HepG2 (cell line): ENCODE results near the gene CLBA1. TPM values are rescaled to one million over a fixed set of nuclear protein-coding genes. Genes with fewer than 3 reads are reported as not detected.
A peak's percentile ranks its signal among the peaks of the same experiment; 100 is the strongest.

Experiments
- FOXK1 ChIP-seq: sonication (generic); formaldehyde crosslinking; IDR thresholded peaks from 2 replicates; pipeline ENCODE4 v1.4.0; 2020; ENCODE audit warnings: low read depth, missing genetic modification reagents, borderline replicate concordance
- KAT7 ChIP-seq: IDR thresholded peaks from 2 replicates; pipeline ENCODE4 v1.6.1; 2018; ENCODE audit warnings: borderline replicate concordance, missing compliant biosample characterization
- MAFK ChIP-seq, 2 experiments: IDR thresholded peaks in 1 of 2; conservative IDR thresholded peaks in 1 of 2; 2 replicates each; pipeline ENCODE4 v1.6.1; 2011; ENCODE audit warnings: improper control_type of control experiment in 2 of 2, low read length in 2 of 2
- MEIS1 ChIP-seq: sonication (generic); formaldehyde crosslinking; IDR thresholded peaks from 2 replicates; pipeline ENCODE4 v1.9.0; 2021; ENCODE audit warnings: mild to moderate bottlenecking, missing genetic modification reagents, moderate library complexity, borderline replicate concordance
- NCOA1 ChIP-seq: sonication (generic); formaldehyde crosslinking; IDR thresholded peaks from 2 replicates; pipeline ENCODE4 v1.9.0; 2021; ENCODE audit warnings: missing genetic modification reagents
- SMYD3 ChIP-seq: sonication (generic); formaldehyde crosslinking; IDR thresholded peaks from 2 replicates; pipeline ENCODE4 v1.8.1; 2023; ENCODE audit warnings: mild to moderate bottlenecking, missing genetic modification reagents
- SNAPC5 ChIP-seq: sonication (generic); formaldehyde crosslinking; IDR thresholded peaks from 2 replicates; pipeline ENCODE4 v1.8.1; 2023; ENCODE audit warnings: mild to moderate bottlenecking, missing genetic modification reagents, borderline replicate concordance
- ZBTB21 ChIP-seq: sonication (generic); formaldehyde crosslinking; IDR thresholded peaks from 2 replicates; pipeline ENCODE4 v1.4.0; 2020; ENCODE audit warnings: missing genetic modification reagents
- ZNF24 ChIP-seq: fragments of 450-650 bp; IDR thresholded peaks from 2 replicates; pipeline ENCODE4 v1.6.1; 2017; ENCODE audit warnings: antibody characterized with exemption, mild to moderate bottlenecking
- ZNF281 ChIP-seq: sonication (generic); formaldehyde crosslinking; IDR thresholded peaks from 2 replicates; pipeline ENCODE4 v1.4.0; 2020; ENCODE audit warnings: missing genetic modification reagents, borderline replicate concordance
- ZNF780A ChIP-seq: sonication (generic); formaldehyde crosslinking; IDR thresholded peaks from 2 replicates; pipeline ENCODE4 v1.8.0; 2022; ENCODE audit warnings: mild to moderate bottlenecking, missing genetic modification reagents, moderate library complexity
- polyA plus RNA-seq, 8 experiments: library from polyadenylated mRNA; depleted of rRNA in 3 of 8; stranded (reverse) in 7 of 8; unstranded in 1 of 8; fragments of >200 nt; fragmentation: Illumina TruSeq in 4 of 8; extraction: Trizol in 4 of 8; gene quantifications; 2 replicates each; pipeline versions ENCODE4 v1.2.1 to v1.2.3, GENCODE V29; 2011 to 2016; ENCODE audit warnings: low read depth in 4 of 8, missing spikeins in 1 of 8, mixed read lengths in 1 of 8; ENCODE audit not compliant: insufficient read depth in 1 of 8
- total RNA-seq, 5 experiments: library from RNA; depleted of rRNA; stranded (reverse); fragments of >200 nt; fragmentation: Illumina TruSeq; extraction: Trizol; gene quantifications; 2 replicates each; pipeline ENCODE4 v1.2.3, GENCODE V29; 2016; ENCODE audit warnings: low read depth in 1 of 5
- TF ChIP-seq, protein P1 (sequence below): IDR thresholded peaks from 2 replicates; pipeline ENCODE4 v1.6.1; 2016; ENCODE audit warnings: low read depth, missing genetic modification reagents, missing compliant biosample characterization
- TF ChIP-seq, protein P2 (sequence below): sonication (generic); formaldehyde crosslinking; IDR thresholded peaks from 2 replicates; pipeline ENCODE4 v1.5.0; 2020; ENCODE audit warnings: mild to moderate bottlenecking, missing genetic modification reagents
- TF ChIP-seq, protein P3 (sequence below): sonication (generic); formaldehyde crosslinking; IDR thresholded peaks from 2 replicates; pipeline ENCODE4 v1.8.1; 2023; ENCODE audit warnings: mild to moderate bottlenecking, missing genetic modification reagents

Gene CLBA1
- total and polyA plus RNA-seq, 2 of the 13 experiments (the other 11 are each of a cell fraction or from before 2014, with no cell fraction given): 1.2 to 1.4 TPM

- TF ChIP-seq, protein P1, sequence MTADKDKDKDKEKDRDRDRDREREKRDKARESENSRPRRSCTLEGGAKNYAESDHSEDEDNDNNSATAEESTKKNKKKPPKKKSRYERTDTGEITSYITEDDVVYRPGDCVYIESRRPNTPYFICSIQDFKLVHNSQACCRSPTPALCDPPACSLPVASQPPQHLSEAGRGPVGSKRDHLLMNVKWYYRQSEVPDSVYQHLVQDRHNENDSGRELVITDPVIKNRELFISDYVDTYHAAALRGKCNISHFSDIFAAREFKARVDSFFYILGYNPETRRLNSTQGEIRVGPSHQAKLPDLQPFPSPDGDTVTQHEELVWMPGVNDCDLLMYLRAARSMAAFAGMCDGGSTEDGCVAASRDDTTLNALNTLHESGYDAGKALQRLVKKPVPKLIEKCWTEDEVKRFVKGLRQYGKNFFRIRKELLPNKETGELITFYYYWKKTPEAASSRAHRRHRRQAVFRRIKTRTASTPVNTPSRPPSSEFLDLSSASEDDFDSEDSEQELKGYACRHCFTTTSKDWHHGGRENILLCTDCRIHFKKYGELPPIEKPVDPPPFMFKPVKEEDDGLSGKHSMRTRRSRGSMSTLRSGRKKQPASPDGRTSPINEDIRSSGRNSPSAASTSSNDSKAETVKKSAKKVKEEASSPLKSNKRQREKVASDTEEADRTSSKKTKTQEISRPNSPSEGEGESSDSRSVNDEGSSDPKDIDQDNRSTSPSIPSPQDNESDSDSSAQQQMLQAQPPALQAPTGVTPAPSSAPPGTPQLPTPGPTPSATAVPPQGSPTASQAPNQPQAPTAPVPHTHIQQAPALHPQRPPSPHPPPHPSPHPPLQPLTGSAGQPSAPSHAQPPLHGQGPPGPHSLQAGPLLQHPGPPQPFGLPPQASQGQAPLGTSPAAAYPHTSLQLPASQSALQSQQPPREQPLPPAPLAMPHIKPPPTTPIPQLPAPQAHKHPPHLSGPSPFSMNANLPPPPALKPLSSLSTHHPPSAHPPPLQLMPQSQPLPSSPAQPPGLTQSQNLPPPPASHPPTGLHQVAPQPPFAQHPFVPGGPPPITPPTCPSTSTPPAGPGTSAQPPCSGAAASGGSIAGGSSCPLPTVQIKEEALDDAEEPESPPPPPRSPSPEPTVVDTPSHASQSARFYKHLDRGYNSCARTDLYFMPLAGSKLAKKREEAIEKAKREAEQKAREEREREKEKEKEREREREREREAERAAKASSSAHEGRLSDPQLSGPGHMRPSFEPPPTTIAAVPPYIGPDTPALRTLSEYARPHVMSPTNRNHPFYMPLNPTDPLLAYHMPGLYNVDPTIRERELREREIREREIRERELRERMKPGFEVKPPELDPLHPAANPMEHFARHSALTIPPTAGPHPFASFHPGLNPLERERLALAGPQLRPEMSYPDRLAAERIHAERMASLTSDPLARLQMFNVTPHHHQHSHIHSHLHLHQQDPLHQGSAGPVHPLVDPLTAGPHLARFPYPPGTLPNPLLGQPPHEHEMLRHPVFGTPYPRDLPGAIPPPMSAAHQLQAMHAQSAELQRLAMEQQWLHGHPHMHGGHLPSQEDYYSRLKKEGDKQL: no peak; the same call in 1 of the 2 replicates
- TF ChIP-seq ZNF780A (CRISPR knock-in tag) (no peak), FOXK1 (peak; percentile 24; the same call in 1 of the 2 replicates), ZNF24 (no peak), MAFK (conservative IDR thresholded peaks at IDR 0.05 in 1 of 2, IDR thresholded peaks at IDR 0.05 in 1 of 2; ENCODE audit: low read length in 2 of 2) (no peak), SNAPC5 (CRISPR knock-in tag) (peak; percentile 76; the same call in 1 of the 2 replicates), ZNF281 (no peak), MEIS1 (CRISPR knock-in tag) (peak; percentile 80; the same call in 1 of the 2 replicates), KAT7 (CRISPR knock-in tag) (no peak), ZBTB21 (no peak), NCOA1 (no peak), SMYD3 (peak; percentile 18; the same call in 1 of the 2 replicates)
- TF ChIP-seq, protein P2, sequence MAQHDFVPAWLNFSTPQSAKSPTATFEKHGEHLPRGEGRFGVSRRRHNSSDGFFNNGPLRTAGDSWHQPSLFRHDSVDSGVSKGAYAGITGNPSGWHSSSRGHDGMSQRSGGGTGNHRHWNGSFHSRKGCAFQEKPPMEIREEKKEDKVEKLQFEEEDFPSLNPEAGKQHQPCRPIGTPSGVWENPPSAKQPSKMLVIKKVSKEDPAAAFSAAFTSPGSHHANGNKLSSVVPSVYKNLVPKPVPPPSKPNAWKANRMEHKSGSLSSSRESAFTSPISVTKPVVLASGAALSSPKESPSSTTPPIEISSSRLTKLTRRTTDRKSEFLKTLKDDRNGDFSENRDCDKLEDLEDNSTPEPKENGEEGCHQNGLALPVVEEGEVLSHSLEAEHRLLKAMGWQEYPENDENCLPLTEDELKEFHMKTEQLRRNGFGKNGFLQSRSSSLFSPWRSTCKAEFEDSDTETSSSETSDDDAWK (CRISPR knock-in tag): no peak
- TF ChIP-seq, protein P3, sequence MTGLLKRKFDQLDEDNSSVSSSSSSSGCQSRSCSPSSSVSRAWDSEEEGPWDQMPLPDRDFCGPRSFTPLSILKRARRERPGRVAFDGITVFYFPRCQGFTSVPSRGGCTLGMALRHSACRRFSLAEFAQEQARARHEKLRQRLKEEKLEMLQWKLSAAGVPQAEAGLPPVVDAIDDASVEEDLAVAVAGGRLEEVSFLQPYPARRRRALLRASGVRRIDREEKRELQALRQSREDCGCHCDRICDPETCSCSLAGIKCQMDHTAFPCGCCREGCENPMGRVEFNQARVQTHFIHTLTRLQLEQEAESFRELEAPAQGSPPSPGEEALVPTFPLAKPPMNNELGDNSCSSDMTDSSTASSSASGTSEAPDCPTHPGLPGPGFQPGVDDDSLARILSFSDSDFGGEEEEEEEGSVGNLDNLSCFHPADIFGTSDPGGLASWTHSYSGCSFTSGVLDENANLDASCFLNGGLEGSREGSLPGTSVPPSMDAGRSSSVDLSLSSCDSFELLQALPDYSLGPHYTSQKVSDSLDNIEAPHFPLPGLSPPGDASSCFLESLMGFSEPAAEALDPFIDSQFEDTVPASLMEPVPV (CRISPR knock-in tag): peak; percentile 64; the same call in 1 of the 2 replicates
Measured at GRCh38 chr14:105020815-105021655, 35.4 kb downstream of the CLBA1 start, which contains the start of gene CDCA4 (continued).
